Measurements from ENCODE around the gene UCP2.
A peak's percentile ranks its signal among the peaks of the same experiment; 100 is the strongest.
"Not testable (repeated sequence)": the region's sequence is repeated elsewhere in the genome, so short reads cannot be mapped to it uniquely, and the experiment has no call there.

Gene UCP2

DNA sequence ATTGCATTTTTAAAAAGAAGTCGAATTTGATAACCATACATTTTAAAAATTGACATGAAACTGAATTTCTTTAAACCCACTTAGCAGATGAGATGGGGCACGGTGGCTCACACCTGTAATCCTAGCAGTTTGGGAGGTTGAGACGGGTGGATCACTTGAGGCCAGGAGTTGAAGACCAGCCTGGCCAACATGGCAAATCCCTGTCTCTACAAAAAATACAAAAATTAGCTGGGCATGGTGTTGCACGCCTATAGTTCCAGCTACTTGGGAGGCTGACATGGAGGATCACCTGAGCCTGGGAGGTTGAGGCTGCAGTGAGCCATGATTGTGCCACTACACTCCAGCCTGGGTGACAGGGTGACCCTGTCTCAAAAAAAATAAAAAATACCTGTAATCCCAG is 3.0 kb upstream of the UCP2 start:
- not testable (repeated sequence) for H3K9me3 ChIP-seq (ENCODE audit: insufficient read depth, low read depth, low read length); H3K27ac ChIP-seq (ENCODE audit: low read depth, low read length); H3K4me3 ChIP-seq (ENCODE audit: low read length); H3K9ac ChIP-seq (ENCODE audit: low read depth, low read length); H3K27me3 ChIP-seq (ENCODE audit: insufficient read depth, low read length); H3K36me3 ChIP-seq (ENCODE audit: insufficient read depth, low read length)
- H3K4me1 ChIP-seq (ENCODE audit: insufficient read depth, low read length), result peaks cover 17% of the 10 kb centered on the region
- WGBS, result 97% methylated on average over 4 of the region's 4 CpGs

DNA sequence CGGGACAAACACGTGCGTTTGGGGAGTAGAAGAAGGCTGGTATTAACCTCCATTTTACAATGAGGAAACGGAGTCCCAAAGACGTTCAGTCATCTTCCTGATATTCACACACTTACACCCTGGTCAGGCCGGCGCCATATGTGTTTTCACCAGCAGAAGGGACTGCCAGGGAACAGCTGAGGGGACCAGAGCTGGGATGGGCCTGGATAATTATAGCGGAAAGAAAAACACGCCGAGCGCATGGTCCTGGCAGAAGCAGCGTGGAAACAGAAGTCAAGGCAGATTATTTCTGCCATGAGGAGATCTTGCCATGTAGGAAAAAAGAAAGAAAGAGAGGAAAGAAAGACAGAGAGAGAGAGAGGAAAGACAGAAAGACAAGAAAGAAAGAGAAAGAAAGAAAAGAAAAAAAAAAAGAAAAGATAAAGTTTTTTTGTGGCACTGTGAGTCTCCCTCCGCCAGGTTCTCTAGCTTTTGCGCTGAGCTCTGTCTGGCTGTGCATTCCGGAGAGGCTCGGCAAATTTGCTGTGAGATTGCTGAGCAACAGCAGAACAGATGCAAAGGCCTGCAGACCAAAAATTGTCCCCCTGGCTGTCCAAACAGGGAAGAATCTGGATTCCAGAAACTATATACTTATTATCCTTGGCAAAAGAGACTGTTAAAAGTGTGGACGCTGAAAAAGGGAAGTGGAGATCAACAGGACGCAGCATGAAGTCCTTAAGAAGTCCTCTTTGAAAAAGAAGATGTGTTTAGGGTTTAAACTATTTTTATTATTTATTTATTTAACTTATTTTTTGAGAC is 1.3 kb upstream of the UCP2 start:
- Histone ChIP-seq H3K9me3 (ENCODE audit: insufficient read depth, low read depth, low read length) (no peaks in the 10 kb centered on the region), H3K4me1 (ENCODE audit: insufficient read depth, low read length) (peaks cover 20% of the 10 kb centered on the region), H3K4me3 (ENCODE audit: low read length) (peak overlapping the region; percentile 75), H3K9ac (ENCODE audit: low read depth, low read length) (peak overlapping the region; percentile 69), H3K27me3 (ENCODE audit: insufficient read depth, low read length) (no peaks in the 10 kb centered on the region), H3K36me3 (ENCODE audit: insufficient read depth, low read length) (peaks cover 24% of the 10 kb centered on the region), H3K27ac (ENCODE audit: low read depth, low read length) (peak overlapping the region; percentile 68)
- WGBS, result 74% methylated on average over 18 of the region's 18 CpGs

DNA sequence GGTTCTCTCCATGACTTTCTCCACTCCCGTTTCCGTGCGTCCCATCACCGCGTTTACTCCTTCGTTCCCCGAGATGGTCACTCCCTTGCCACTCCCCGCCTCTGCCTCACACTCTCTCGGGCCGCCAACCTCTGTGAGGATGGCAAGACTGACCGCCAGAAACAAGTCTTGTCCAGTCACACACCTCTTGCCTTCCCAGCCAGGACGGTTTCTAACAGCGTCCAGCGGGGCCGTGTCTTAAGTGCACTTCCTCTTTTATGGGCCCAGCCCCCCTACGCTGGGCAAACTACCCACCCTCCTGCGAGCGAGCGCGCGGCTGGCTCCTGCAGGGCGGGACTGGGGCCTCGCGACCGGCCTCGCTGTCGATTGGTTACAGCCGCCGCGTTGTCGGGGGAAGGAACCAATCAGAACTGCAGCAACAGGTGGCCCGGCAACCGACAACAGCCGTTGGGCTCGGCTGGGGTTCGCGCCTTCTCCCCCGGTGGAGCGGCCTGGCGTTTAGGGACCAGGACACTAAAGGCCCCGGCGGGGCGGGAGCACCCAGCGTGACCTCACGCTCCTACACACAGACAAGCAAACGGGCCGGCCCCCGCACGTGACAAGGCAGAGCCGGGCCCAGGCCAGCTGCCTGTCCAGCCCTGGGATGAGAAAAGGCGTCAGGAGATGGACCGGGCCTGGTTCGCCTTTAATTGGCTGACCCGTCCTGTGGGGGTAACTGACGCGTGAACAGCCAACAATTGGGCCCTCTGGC is 522 bp upstream of the UCP2 start:
- no peaks in the 10 kb centered on the region for H3K27me3 ChIP-seq (ENCODE audit: insufficient read depth, low read length)
- H3K27ac ChIP-seq (ENCODE audit: low read depth, low read length), result peak overlapping the region; percentile 68
- peaks cover 20% of the 10 kb centered on the region for H3K4me1 ChIP-seq (ENCODE audit: insufficient read depth, low read length)
- H3K36me3 ChIP-seq (ENCODE audit: insufficient read depth, low read length), result peaks cover 31% of the 10 kb centered on the region
- H3K9me3 ChIP-seq (ENCODE audit: insufficient read depth, low read depth, low read length), result no peaks in the 10 kb centered on the region
- H3K9ac ChIP-seq (ENCODE audit: low read depth, low read length), result peak overlapping the region; percentile 69
- WGBS, result 1% methylated on average over 56 of the region's 56 CpGs
- H3K4me3 ChIP-seq (ENCODE audit: low read length), result peak overlapping the region; percentile 75

DNA sequence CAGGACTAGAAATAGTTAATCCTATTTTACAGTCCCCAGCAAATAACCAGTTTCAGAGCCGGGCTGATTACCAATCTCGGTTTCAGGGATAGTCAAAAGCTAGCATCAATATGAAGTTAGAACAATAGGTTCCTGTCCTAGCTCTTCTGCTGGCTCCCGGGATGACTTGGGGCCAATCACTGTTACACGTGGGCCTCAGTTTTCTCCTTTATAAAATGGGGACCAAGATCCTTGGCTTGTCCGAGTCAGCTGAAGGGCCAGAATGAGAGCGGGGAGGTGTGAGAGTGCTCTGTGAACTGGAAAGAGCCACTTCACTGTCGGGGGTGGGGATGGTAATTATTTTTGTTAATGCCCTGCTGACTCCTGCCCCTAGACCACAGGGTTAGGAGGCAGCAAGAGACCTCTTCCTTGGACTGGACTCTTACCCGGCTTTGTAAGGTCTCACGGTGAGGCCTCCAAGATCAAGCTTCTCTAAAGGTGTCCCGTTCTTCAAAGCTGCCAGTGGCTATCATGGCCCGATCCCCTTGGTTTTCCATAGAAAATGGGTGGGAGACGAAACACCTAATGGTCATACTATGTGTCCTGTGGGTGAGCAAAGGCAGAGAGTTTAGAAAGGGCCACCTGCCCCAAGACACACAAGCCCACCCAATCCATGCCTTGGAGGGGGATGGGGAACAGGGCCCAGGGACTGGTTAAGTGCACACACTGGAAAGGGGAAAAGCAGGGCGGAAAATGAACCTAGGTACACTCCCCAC is 1.4 kb downstream of the UCP2 start:
- H3K27ac ChIP-seq (ENCODE audit: low read depth, low read length), result no peak overlapping the region
- 87% methylated on average over 13 of the region's 13 CpGs for WGBS
- peaks cover 51% of the 10 kb centered on the region for H3K36me3 ChIP-seq (ENCODE audit: insufficient read depth, low read length)
- peaks cover 20% of the 10 kb centered on the region for H3K4me1 ChIP-seq (ENCODE audit: insufficient read depth, low read length)
- H3K9ac ChIP-seq (ENCODE audit: low read depth, low read length), result peak overlapping the region; percentile 73; the same call in 1 of the 2 replicates
- H3K9me3 ChIP-seq (ENCODE audit: insufficient read depth, low read depth, low read length), result no peaks in the 10 kb centered on the region
- H3K27me3 ChIP-seq (ENCODE audit: insufficient read depth, low read length), result no peaks in the 10 kb centered on the region
- peak overlapping the region; percentile 75 for H3K4me3 ChIP-seq (ENCODE audit: low read length)

DNA sequence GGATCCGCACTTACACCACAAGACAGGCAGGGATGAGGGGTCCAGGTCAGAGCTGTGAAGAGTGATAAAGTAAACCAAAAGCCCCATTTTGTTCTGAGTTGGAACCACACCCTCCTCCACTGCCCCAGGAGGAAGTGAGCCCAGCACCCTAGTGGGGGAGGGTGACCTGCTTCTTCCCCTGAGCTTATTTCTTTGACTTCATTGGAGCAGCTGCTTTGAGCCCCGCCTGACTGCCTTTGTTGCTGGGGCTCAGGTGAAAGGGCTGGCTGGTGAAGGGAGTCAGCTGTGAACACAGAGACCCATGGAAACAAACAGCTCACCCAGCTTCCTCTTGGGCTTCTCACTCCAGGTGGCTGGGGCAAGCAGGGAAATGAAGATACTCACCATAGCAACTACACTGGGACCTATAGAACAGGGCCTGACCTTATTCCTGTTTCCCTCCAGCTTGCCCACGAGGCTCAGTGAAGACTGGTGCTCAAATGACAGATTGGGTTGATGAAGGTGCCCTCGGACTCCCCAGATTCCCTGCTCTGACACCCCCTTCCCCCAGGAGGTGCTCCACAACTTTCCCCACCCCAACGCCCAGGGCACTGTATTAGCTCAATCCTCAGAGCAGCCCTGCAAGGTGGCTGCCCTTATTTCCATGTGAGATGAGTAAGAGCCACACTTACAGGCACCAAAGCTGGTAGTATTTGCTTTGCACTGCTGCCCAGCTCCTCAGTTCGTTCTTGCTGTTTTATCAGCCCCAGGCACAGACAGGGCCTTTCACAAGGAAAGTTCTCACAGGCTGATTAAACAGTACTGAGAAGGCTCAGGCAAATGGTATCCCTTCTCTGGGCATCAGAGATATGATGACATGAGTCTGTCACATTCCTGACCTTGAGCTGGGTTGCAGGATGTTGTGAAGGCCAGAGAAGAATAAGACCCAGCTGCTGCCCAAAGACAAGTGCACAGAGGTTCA is 2.4 kb downstream of the UCP2 start:
- Histone ChIP-seq H3K4me1 (ENCODE audit: insufficient read depth, low read length) (peaks cover 20% of the 10 kb centered on the region), H3K4me3 (ENCODE audit: low read length) (no peak overlapping the region; the same call in 1 of the 2 replicates), H3K27me3 (ENCODE audit: insufficient read depth, low read length) (no peaks in the 10 kb centered on the region), H3K9ac (ENCODE audit: low read depth, low read length) (no peak overlapping the region), H3K9me3 (ENCODE audit: insufficient read depth, low read depth, low read length) (no peaks in the 10 kb centered on the region), H3K36me3 (ENCODE audit: insufficient read depth, low read length) (peaks cover 60% of the 10 kb centered on the region), H3K27ac (ENCODE audit: low read depth, low read length) (no peak overlapping the region)
- WGBS, result 90% methylated on average over 5 of the region's 6 CpGs

DNA sequence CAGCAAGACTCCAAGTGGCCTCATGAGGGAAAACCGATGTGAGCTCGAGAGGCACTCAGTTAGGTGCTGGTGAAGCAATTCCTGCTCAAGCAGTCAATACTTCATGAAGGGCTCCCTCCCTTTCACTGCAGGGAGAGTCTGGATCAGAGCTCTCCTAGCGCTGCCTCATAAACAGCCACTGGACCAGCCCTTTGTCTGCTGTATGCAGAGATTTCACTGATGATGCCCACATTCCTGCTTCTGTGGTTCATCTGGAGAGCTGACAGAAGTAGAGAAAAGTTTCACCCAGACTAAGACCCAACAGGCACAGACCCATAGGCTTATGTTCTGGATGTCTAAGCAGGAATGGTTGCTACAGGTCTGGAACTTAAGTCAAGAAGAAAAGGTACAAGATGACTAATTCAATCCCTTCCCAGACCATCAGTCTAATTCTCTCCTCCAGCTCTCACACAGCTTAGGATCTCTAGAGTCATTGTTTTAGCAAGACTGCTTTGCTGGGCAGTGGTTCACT is 4.0 kb downstream of the UCP2 start:
- H3K36me3 ChIP-seq (ENCODE audit: insufficient read depth, low read length), result peaks cover 74% of the 10 kb centered on the region
- H3K4me1 ChIP-seq (ENCODE audit: insufficient read depth, low read length), result peaks cover 14% of the 10 kb centered on the region
- no peaks in the 10 kb centered on the region for H3K9me3 ChIP-seq (ENCODE audit: insufficient read depth, low read depth, low read length)
- 94% methylated on average over 3 of the region's 3 CpGs for WGBS
- H3K27ac ChIP-seq (ENCODE audit: low read depth, low read length), result no peak overlapping the region
- no peaks in the 10 kb centered on the region for H3K27me3 ChIP-seq (ENCODE audit: insufficient read depth, low read length)
- H3K4me3 ChIP-seq (ENCODE audit: low read length), result no peak overlapping the region
- no peak overlapping the region for H3K9ac ChIP-seq (ENCODE audit: low read depth, low read length)

DNA sequence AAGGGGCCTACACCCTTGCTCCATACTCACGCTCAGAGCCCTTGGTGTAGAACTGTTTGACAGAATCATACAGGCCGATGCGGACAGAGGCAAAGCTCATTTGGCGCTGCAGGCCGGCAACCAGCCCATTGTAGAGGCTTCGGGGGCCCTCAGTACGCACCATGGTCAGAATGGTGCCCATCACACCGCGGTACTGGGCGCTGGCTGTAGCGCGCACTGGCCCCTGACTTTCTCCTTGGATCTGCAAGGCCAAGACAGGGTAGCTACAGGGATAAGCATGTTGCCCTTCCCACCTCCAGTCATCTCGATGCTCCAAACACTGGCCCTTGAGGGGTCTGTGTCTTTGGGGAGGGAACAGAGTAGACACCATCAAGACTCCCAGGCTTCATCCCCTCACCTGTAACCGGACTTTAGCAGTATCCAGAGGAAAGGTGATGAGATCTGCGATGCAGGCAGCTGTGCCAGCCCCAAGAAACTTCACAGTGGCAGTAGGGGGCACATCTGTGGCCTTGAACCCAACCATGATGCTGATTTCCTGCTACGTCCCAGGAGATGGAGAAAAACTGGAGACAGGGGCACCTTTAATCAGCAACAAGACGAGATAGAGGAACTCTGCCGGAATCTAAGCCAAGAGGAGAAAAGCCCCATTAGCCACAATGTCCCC is 4.7 kb downstream of the UCP2 start:
- H3K27ac ChIP-seq (ENCODE audit: low read depth, low read length), result no peak overlapping the region
- no peak overlapping the region for H3K9ac ChIP-seq (ENCODE audit: low read depth, low read length)
- no peaks in the 10 kb centered on the region for H3K9me3 ChIP-seq (ENCODE audit: insufficient read depth, low read depth, low read length)
- WGBS, result 95% methylated on average over 18 of the region's 18 CpGs
- no peaks in the 10 kb centered on the region for H3K27me3 ChIP-seq (ENCODE audit: insufficient read depth, low read length)
- peaks cover 74% of the 10 kb centered on the region for H3K36me3 ChIP-seq (ENCODE audit: insufficient read depth, low read length)
- H3K4me1 ChIP-seq (ENCODE audit: insufficient read depth, low read length), result peaks cover 12% of the 10 kb centered on the region
- no peak overlapping the region for H3K4me3 ChIP-seq (ENCODE audit: low read length)

DNA sequence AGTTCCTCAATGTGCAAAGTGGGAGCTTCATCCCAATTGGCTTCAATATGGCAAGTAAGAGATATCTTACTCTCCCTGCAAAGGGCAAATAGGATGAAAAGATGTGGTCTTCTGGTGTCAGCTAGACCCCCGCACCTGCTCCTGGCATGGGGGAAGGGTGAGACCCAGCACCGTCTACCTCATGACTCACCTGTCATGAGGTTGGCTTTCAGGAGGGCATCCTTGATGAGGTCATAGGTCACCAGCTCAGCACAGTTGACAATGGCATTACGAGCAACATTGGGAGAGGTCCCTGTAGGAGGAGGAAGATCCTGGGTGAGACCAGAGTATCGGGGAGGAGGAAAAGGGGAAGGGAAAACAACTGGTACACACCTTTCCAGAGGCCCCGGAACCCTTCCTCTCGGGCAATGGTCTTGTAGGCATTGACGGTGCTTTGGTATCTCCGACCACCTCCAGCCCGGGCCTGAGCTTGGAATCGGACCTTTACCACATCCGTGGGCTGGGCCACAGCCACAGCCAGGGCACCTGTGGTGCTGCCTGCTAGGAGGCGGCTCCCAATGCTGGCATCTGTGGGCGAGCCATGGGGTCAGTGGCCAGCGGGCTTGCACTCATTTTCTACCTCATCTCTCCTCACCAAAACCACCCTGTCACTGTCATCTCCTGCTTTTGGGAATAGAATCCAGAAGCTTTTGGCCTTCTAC is 6.0 kb downstream of the UCP2 start:
- no peak overlapping the region for H3K9ac ChIP-seq (ENCODE audit: low read depth, low read length)
- no peaks in the 10 kb centered on the region for H3K27me3 ChIP-seq (ENCODE audit: insufficient read depth, low read length)
- WGBS, result 94% methylated on average over 14 of the region's 14 CpGs
- H3K4me3 ChIP-seq (ENCODE audit: low read length), result no peak overlapping the region
- H3K9me3 ChIP-seq (ENCODE audit: insufficient read depth, low read depth, low read length), result no peaks in the 10 kb centered on the region
- H3K4me1 ChIP-seq (ENCODE audit: insufficient read depth, low read length), result peaks cover 12% of the 10 kb centered on the region
- no peak overlapping the region for H3K27ac ChIP-seq (ENCODE audit: low read depth, low read length)
- peaks cover 74% of the 10 kb centered on the region for H3K36me3 ChIP-seq (ENCODE audit: insufficient read depth, low read length)

DNA sequence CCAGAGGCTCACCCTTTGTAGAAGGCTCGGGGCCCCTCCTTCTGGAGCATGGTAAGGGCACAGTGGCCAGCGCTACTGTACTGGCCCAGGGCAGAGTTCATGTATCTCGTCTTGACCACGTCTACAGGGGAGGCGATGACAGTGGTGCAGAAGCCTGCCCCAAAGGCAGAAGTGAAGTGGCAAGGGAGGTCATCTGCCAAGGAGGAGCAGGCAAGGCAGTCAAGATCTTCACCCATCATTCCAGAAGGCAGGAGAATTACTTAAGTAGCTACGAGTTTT is 7.2 kb downstream of the UCP2 start:
- H3K9ac ChIP-seq (ENCODE audit: low read depth, low read length), result no peak overlapping the region
- no peaks in the 10 kb centered on the region for H3K27me3 ChIP-seq (ENCODE audit: insufficient read depth, low read length)
- no peak overlapping the region for H3K4me3 ChIP-seq (ENCODE audit: low read length)
- peaks cover 63% of the 10 kb centered on the region for H3K36me3 ChIP-seq (ENCODE audit: insufficient read depth, low read length)
- no peaks in the 10 kb centered on the region for H3K9me3 ChIP-seq (ENCODE audit: insufficient read depth, low read depth, low read length)
- H3K4me1 ChIP-seq (ENCODE audit: insufficient read depth, low read length), result peaks cover under 1% of the 10 kb centered on the region; the same call in 1 of the 2 replicates
- no peak overlapping the region for H3K27ac ChIP-seq (ENCODE audit: low read depth, low read length)
- WGBS, result 96% methylated on average over 6 of the region's 6 CpGs
